Activated CD8-positive, alpha-beta memory T cell treated with anti-CD3 and anti-CD28 coated beads for 4 hours (primary cell): ENCODE measurements around the gene ZNF155.
"Not testable (repeated sequence)": the region's sequence is repeated elsewhere in the genome, so short reads cannot be mapped to it uniquely, and the experiment has no call there.

Experiments used
- DNase-seq, 2 donors: peaks; one replicate each; pipeline ENCODE4 v3.0.0-alpha.2; 2020; ENCODE audit warnings: low read depth in 2 of 2

Gene ZNF155

DNA sequence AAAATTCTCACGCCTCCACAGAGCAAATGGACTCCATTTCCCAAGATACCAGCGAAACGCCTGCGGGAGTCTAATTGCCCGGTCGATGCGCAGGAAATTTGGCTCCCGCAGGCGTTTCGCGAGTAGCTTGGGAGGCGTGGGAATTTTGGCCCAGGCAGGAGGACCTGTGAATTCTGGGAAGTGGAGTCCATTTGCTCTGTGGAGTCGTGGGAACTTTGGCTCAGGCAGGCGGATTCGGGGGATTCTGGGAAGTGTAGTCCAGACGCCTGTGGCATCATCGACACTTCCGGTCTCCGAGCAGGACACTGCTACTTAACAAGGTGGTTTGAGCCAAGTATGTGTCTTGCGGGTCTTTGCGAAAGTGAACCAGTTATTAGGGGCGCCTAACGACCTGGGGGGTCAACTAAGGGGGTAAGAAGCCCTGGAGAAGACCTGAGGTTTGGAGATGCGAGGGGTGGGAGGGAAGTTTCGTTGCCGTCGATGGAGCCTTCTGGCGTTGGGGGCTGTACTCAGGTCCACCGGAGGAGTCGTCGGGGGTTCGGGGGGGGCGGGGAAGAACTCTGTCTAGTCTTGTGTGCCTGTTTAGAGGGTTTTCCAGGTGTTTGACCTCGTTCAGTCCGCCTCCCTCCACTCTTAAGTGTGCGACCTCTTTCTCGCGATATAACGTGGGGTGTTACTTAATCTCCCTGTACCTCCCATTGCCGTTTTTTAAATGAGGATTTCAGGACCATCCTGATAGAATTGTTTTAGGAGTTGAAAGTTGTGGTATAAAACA lies at the start of gene ZNF155:
Gene ZNF155 (plus strand): TSS at position 277 of the 775 bp plus-strand sequence. CDS start 4,356 bp downstream, outside the sequence.
- peak; percentile 51 to 52 for DNase-seq

DNA sequence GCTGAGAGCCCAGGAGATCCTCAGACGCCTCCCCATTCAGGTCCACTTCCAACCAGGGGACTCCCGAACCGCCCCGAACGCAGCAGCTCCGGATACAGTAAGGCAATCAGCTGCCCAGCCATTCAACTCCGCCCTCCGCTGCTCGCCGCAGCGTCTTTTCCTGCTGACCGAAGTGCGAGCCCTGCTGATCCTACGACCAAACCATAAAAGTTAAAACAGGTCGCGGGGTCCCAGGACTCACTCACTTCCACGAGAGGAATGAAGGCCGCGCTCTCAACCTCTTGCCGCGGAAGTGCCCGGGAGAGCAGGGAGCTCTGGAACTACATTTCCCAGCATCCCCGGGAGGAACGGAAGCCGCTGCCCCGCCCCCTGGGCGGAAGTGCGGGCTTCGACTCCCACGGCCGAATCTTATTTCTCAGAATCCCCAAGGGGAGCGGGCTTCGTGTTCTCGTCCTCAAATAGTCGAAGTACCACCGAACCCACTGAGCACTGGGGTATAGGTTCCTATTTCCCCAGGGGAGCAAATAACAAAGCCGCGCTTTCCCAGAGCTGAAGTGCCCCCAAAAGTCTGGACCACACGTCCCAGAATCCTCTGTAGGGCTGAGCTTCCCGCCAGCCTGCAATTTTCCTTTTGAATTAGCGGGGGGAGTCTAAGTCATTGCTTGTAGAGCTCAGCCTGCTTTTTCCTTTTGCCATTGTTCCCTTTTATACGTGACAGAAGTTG lies 48.8 kb upstream of the ZNF155 start, which contains the start of gene ZNF45:
Gene ZNF45 (minus strand): TSS at position 298 of the 724 bp plus-strand sequence. CDS start 13,097 bp downstream, outside the sequence.
- peak; percentile 72 to 81 for DNase-seq

GRCh38 chr19:43936188-43936587 lies 47.8 kb upstream of the ZNF155 start:
- DNase-seq, result no peak

DNA sequence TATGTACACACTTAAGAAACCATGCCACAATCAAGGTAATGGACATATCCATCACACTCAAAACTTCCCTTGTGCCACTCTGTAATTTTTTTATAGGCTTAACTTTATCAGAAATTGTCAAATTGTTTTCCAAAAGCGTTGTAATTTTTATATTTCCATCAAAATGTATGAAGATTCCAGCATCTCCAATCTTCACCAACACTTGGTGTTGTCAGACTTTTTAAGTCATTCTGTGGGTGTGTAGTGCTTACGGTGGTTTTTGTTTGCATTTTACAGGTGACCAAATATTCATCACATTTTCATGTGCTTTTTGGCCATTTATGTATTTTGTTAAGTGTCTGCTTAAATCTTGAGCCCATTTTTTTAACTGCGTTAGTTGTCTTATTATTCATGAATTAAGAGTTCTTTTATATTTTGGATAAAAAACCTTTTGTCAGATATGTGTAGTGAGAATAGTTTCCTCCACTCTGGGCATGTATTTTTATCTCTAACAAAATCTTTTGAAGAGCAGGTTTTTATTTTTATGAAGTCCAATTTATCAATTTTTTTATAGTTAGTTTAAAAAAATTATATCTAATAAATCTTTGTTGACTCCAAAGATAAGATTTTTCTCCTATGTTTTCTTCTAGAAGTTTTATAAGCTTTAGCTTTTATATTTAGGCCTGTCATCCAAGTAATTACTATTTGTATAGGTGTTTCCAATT lies 44.3 kb upstream of the ZNF155 start:
- no peak for DNase-seq

DNA sequence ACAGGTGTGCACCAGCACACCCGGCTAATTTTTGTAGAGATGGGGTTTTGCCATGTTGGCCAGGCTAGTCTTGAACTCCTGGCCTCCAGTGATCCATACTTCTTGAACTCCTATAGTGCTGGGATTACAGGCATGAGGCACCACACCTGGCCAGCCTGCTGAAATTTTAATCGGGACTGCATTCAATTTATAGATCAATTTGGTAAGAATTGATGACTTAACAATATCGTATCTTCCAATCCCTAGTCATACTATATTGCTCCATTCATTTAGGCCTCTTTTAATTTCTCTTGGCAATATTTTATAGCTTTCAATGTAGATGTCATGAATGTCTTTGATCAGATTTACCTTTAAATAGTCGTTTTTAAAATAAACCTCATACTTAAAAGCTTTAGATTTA lies 43.3 kb upstream of the ZNF155 start:
- no peak for DNase-seq

DNA sequence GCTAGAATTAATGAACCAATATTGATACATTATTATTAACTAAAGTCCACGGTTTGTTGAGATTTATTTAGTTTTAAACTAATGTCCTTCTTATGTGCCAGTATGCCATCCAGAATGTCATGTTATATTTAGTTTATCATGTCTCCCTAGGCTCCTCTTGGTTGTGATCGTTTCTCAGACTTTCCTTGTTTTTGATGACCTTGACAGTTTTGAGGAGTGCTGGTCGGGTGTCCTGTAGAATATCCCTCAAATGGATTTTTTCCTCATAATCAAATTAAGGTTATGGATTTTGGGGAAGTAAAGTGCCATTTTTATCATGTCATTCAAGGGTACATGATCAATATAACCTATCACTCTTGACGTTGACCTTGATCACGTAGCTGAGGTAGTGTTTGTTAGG lies 42.8 kb upstream of the ZNF155 start:
- DNase-seq, result no peak

DNA sequence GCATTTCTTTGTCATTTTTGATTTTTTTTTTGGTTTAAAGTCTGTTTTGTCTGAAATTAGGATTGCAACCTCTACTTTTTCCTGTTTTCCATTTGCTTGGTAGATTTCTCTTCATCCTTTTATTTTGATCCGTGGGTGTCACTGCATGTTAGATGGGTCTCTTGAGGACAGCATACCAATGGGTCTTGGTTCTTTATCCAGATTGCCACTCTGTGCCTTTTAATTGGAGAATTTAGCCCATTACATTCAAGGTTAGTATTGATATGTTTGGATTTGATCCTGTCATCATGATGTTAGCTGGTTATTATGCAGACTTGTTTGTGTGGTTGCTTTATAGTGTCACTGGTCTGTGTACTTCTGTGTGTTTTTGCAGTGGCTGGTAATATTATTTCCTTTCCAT lies 36.6 kb upstream of the ZNF155 start:
- DNase-seq, result not testable (repeated sequence)

DNA sequence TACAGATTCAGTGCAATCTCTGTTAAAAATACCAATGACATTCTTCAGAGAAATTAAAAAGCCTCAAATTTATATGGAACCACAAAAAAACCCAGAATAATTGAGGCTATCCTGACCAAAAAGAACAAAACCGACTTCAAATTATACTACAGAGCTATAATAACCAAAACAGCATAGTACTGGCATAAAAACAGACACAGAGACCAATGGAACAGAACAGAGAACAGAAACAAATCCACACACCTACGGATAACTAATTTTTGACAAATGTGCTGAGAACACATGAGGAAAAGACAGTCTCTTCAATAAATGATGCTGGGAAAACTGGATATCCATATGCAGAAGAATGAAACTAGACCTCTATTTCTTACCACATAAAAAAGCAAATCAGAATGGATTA lies 34.2 kb upstream of the ZNF155 start:
- DNase-seq, result not testable (repeated sequence)

- peak in 1 of 2 donors; percentile 31 for DNase-seq
Observed at GRCh38 chr19:43950834-43951645, 32.9 kb upstream of the ZNF155 start, which contains the start of gene ZNF221. Gene ZNF221, plus strand, starts transcription at chr19:43951228. Its CDS starts 11,499 bp downstream, at chr19:43962727.

- DNase-seq, result no peak
Observed at GRCh38 chr19:43956827-43957226, 27.2 kb upstream of the ZNF155 start.

DNA sequence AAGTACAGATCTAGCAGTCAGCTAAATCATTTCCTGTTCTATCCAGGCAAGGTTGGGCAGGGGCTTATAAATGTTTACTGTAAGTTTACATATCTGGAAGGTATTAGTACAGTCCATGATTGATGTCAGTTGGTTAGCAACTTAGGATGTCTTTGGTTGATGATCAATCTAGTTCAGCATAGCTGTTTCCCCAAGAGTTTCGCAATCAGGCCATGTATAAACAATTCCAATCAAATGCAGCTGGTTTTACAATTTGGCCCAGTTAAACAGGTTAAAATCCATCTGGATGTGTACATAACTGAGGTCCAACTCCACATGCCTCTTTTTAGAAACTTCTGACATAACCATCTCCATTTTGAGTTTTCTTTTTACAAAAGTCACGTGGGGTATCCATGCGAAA lies 26.1 kb upstream of the ZNF155 start:
- no peak for DNase-seq

DNA sequence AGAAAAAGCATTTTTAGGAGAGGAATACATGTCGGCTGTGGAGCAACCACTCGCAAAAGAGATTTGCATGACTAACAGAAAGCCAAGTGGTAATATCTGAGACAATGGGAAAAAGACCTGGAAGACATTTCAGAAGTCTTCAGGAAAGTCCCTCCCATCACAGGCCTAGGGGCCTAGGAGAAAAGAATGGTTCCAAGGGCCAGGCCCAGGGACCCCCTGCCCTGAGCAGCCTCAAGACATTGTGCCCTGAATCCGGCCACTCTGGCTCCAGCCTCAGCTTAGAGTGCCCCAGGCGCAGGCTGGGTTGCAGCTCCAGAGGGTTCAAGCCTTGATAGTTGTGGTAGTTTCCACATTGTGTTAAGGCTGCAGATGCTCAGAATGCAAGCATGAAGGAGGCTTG lies 23.6 kb upstream of the ZNF155 start:
- DNase-seq, result no peak

DNA sequence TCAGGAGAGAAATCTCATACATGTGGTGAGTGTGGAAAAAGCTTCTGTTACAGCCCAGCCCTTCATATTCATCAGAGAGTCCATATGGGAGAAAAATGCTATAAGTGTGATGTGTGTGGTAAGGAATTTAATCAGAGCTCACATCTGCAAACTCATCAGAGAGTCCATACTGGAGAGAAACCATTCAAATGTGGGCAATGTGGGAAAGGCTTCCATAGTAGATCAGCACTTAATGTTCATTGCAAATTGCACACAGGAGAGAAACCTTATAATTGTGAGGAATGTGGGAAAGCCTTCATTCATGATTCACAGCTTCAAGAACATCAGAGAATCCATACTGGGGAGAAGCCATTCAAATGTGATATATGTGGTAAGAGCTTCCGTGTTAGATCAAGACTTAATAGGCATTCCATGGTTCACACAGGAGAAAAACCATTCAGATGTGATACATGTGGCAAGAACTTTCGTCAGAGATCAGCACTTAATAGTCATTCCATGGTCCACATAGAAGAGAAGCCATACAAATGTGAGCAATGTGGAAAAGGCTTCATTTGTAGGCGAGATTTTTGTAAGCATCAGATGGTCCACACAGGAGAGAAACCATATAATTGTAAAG lies 17.8 kb upstream of the ZNF155 start:
- no peak for DNase-seq

GRCh38 chr19:43976732-43977131 lies 7.3 kb upstream of the ZNF155 start:
- DNase-seq, result no peak

- DNase-seq, result no peak
Observed at GRCh38 chr19:43983544-43983911, 460 bp upstream of the ZNF155 start.

- no peak for DNase-seq
Observed at GRCh38 chr19:43984687-43985000, 656 bp downstream of the ZNF155 start.

DNA sequence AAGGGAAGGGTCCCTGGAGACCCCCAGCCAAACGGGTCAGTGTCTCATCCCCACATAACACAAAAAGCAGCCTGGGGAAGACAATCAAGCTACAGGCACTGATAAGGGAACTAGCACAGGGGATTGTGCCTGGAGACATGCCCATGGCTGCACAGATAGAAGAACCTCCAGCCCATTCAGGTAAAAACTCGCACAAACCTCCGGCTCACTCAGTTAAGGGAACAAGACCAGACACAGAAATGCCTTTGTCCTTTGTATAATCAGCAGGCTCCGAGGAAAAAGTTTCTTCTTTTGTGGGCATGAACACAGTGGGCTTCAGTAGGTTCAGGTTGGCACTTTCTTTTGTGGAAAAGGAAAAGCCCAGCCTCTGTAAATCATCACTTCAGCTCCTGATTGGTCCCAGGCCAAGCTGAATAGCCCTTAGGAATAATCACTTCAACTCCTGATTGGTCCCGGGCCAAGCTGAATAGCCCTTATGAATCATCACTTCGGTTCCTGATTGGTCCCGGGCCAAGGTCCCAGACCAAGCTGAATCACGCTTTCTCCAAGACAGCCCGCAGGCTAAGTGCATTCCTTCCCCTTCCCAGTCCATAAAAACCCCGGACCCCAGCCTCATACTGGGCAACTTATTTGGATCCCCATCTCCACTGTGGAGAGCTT lies 13.8 kb downstream of the ZNF155 start:
- no peak for DNase-seq

GRCh38 chr19:44002212-44002565 lies 18.2 kb downstream of the ZNF155 start:
- DNase-seq, result no peak

GRCh38 chr19:44002566-44003460 lies 18.8 kb downstream of the ZNF155 start, which contains the start of gene ZNF230:
Gene ZNF230, plus strand, starts transcription at chr19:44002957. Its CDS starts 4,122 bp downstream, at chr19:44007079.
- DNase-seq, result peak; percentile 66 to 78
